IPS DF 6.9 (cell line): Measurements from ENCODE around the gene IRF2.

Experiments used
- DNase-seq: peaks from one replicate; pipeline ENCODE4 v3.0.0-alpha.2; 2013; ENCODE audit warnings: low read depth, low spot score
- H3K27ac ChIP-seq: one replicate; pipeline ENCODE4 v1.5.1; 2013; ENCODE audit warnings: low read length, control low read depth
- H3K27me3 ChIP-seq: 2 replicates; pipeline ENCODE4 v1.6.1; 2013; ENCODE audit warnings: mild to moderate bottlenecking, low read length; ENCODE audit not compliant: control insufficient read depth, insufficient read depth
- H3K36me3 ChIP-seq: 2 replicates; pipeline ENCODE4 v1.6.1; 2013; ENCODE audit warnings: low read length; ENCODE audit not compliant: control insufficient read depth, insufficient read depth
- H3K4me1 ChIP-seq: 2 replicates; pipeline ENCODE4 v1.6.1; 2013; ENCODE audit warnings: low read length; ENCODE audit not compliant: control insufficient read depth, insufficient read depth
- H3K4me3 ChIP-seq: 2 replicates; pipeline ENCODE4 v1.5.1; 2013; ENCODE audit warnings: mild to moderate bottlenecking, low read length
- H3K9me3 ChIP-seq: 2 replicates; pipeline ENCODE4 v1.6.1; 2013; ENCODE audit warnings: low read length, inconsistent platforms; ENCODE audit not compliant: control insufficient read depth, insufficient read depth
- WGBS: extraction: QIAGEN DNeasy Blood & Tissue Kit; methylation state at CpG from one replicate; pipeline ENCODE4 v1.1.7; 2013; ENCODE audit warnings: mixed read lengths, missing lambda C conversion rate; ENCODE audit not compliant: insufficient read length, insufficient coverage; 5-methylcytosine and 5-hydroxymethylcytosine counted together

IRF2 gene

GRCh38 chr4:184432127-184432922 is 42.0 kb downstream of the IRF2 start:
- Histone ChIP-seq H3K36me3 (no peaks in the 10 kb centered on the region), H3K4me3 (no peak overlapping the region), H3K4me1 (no peaks in the 10 kb centered on the region), H3K27me3 (no peaks in the 10 kb centered on the region), H3K27ac (no peak overlapping the region), H3K9me3 (no peaks in the 10 kb centered on the region)
- DNase-seq = no peak
- no CpG with 5 or more reads among the region's 16 CpGs for WGBS

DNA sequence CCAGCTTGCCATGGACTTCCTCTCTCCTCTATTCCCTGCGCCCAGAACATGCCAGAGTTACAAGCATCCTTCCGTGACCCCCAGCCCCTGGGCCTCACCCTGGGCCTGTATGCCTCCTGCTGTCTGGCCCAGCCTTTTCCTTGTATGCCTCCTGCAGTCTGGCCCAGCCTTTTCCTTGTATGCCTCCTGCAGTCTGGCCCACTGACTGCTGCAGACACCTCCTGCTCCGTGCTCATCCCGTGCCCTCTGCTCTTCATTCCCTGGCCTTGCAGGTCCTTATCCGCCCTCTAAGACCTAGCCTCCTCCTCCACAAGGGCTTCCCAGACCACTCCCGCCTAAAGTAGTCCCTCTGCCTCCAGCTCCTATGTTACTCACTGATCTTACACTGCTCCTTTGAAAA is 44.2 kb downstream of the IRF2 start:
- H3K4me1 ChIP-seq = no peaks in the 10 kb centered on the region
- H3K36me3 ChIP-seq = peaks cover 7% of the 10 kb centered on the region
- no peaks in the 10 kb centered on the region for H3K27me3 ChIP-seq
- no peaks in the 10 kb centered on the region for H3K9me3 ChIP-seq
- no peak for DNase-seq
- H3K27ac ChIP-seq = no peak overlapping the region
- H3K4me3 ChIP-seq = no peak overlapping the region
- no CpG with 5 or more reads among the region's 6 CpGs for WGBS

DNA sequence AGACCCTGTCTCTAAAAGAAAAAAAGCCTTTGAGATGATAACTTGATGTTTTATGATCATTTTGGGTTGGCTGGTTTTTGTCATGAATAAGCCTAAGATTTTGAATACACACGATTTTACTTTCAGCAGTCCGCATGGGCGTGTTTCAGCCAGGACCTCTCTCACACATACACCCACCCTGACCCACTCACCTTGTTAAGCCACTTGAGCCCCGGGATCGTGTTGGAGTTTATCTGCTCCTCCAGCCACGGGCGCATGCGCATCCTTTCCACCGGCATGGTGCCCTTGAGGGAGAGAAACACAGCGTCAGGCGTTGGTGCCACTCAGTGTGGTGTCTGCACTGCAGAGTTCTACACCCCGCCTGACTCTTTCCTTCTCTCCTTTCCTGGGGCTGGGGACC is 45.6 kb downstream of the IRF2 start:
- Histone ChIP-seq H3K36me3 (peaks cover 7% of the 10 kb centered on the region), H3K4me3 (no peak overlapping the region), H3K27ac (no peak overlapping the region), H3K9me3 (no peaks in the 10 kb centered on the region), H3K27me3 (no peaks in the 10 kb centered on the region), H3K4me1 (no peaks in the 10 kb centered on the region)
- no peak for DNase-seq
- no CpG with 5 or more reads among the region's 12 CpGs for WGBS

- no peaks in the 10 kb centered on the region for H3K4me1 ChIP-seq
- peaks cover 10% of the 10 kb centered on the region for H3K36me3 ChIP-seq
- no peak overlapping the region for H3K4me3 ChIP-seq
- no peaks in the 10 kb centered on the region for H3K9me3 ChIP-seq
- DNase-seq = no peak
- H3K27me3 ChIP-seq = no peaks in the 10 kb centered on the region
- no peak overlapping the region for H3K27ac ChIP-seq
- WGBS = no CpG with 5 or more reads among the region's 1 CpG
Measured at GRCh38 chr4:184427687-184428086, 46.7 kb downstream of the IRF2 start.

DNA sequence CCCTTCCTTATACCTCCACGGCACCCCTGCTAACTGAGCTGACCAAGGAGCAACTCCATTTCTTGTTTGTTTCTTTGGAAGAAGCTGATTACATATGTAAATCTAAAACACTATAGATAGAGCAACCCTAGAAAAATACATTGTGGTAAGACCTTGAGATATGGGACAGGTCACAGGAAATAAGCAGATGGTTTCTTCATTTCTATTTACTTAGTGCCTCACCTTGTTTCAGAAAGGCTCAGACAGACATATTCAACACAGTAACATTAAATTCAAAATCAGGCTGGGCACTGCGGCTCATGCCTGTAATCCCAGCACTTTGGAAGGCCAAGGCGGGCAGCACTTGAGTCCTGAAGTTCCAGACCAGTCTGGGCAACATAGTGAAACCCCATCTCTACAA is 47.3 kb downstream of the IRF2 start:
- no CpG with 5 or more reads among the region's 3 CpGs for WGBS
- DNase-seq = no peak

GRCh38 chr4:184424993-184425758 is 49.2 kb downstream of the IRF2 start:
- no peaks in the 10 kb centered on the region for H3K27me3 ChIP-seq
- H3K4me1 ChIP-seq = no peaks in the 10 kb centered on the region
- H3K9me3 ChIP-seq = no peaks in the 10 kb centered on the region
- H3K4me3 ChIP-seq = no peak overlapping the region
- no peak for DNase-seq
- H3K36me3 ChIP-seq = peaks cover 10% of the 10 kb centered on the region
- H3K27ac ChIP-seq = no peak overlapping the region
- no CpG with 5 or more reads among the region's 17 CpGs for WGBS

More for the DNA sequence above, 47.3 kb downstream of the IRF2 start:
- Histone ChIP-seq H3K4me1 (no peaks in the 10 kb centered on the region), H3K36me3 (peaks cover 10% of the 10 kb centered on the region), H3K4me3 (no peak overlapping the region), H3K9me3 (no peaks in the 10 kb centered on the region), H3K27me3 (no peaks in the 10 kb centered on the region), H3K27ac (no peak overlapping the region)

DNA sequence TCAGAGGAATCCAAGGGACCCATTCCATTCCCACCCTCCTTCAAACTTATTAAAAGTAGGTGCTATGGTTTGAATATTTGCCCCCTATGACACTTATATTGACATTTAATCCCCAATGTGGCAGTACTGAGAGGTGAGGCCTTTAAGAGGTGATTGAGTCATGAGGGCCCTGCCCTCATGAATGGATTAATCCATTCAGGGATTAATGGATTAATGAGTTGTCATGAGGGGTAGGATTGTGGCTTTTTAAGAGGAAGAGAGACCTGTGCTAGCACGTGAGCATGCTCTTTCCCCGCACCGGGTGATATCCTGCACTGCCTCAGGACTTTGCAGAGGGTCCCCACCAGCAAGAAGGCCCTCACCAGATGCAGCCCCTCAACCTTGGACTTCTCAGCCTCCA is 50.1 kb downstream of the IRF2 start:
- H3K36me3 ChIP-seq = peaks cover 10% of the 10 kb centered on the region
- no peaks in the 10 kb centered on the region for H3K4me1 ChIP-seq
- H3K4me3 ChIP-seq = no peak overlapping the region
- no peak for DNase-seq
- H3K27me3 ChIP-seq = no peaks in the 10 kb centered on the region
- no peak overlapping the region for H3K27ac ChIP-seq
- no CpG with 5 or more reads among the region's 3 CpGs for WGBS
- H3K9me3 ChIP-seq = no peaks in the 10 kb centered on the region

DNA sequence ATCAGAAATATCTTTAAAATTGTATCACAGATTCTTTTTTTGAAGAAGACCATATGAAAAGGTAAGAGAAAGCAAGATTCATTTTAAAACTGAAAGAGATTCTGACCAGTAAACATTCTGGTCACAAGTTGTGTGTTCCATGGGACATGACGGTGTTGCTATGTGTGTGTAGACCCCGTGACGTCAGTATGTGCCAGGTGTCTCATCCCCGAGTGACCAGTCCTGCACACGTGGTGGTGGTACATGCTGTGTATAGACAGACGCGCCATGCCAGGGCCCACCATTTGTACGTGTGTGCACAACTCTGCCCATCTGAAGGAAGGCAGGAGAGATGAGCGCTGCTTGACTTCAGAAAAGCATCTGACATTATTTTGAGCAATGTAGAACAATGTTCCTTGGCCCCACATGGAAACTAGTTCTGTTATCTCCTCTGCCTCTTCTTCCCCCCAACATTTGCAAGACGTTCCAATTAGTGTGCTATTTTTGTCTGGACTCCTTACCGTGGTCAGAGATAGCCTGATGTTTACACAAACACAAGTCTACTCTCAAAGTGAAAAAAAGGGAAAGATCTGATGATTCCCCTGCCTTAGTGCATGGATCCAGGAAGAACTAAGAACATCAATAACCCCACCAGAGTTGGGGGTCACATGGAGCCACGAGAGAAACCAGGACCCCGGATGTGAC is 51.2 kb downstream of the IRF2 start:
- DNase-seq = no peak
- no peak overlapping the region for H3K27ac ChIP-seq
- no peaks in the 10 kb centered on the region for H3K9me3 ChIP-seq
- no peaks in the 10 kb centered on the region for H3K4me1 ChIP-seq
- H3K36me3 ChIP-seq = peaks cover 10% of the 10 kb centered on the region
- no peak overlapping the region for H3K4me3 ChIP-seq
- no peaks in the 10 kb centered on the region for H3K27me3 ChIP-seq
- no CpG with 5 or more reads among the region's 13 CpGs for WGBS

DNA sequence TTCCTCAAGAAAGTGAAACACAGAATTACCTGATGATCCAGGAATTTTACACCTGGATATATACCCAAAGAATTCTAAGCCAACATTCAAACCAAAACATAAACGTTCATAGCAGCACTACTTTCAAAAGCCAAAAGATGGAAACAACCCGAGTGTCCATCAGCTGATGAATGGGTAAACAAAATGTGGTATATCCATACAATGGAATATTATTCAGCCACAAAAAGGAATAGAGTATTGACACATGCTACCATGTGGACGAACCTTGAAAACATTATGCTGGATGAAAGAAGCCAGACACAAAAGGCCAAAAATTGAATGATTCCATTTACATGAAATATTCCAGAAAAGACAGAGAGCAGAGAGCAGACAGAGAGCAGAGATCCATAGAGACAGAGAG is 52.0 kb downstream of the IRF2 start:
- no peak for DNase-seq
- Histone ChIP-seq H3K9me3 (no peaks in the 10 kb centered on the region), H3K27ac (no peak overlapping the region), H3K27me3 (no peaks in the 10 kb centered on the region), H3K36me3 (peaks cover 10% of the 10 kb centered on the region), H3K4me1 (no peaks in the 10 kb centered on the region), H3K4me3 (no peak overlapping the region)
- WGBS = no CpG with 5 or more reads among the region's 3 CpGs

GRCh38 chr4:184421533-184422155 is 52.7 kb downstream of the IRF2 start:
- no peak overlapping the region for H3K27ac ChIP-seq
- no peak for DNase-seq
- H3K36me3 ChIP-seq = peaks cover 10% of the 10 kb centered on the region
- H3K9me3 ChIP-seq = no peaks in the 10 kb centered on the region
- H3K4me1 ChIP-seq = no peaks in the 10 kb centered on the region
- no peak overlapping the region for H3K4me3 ChIP-seq
- no CpG with 5 or more reads among the region's 11 CpGs for WGBS
- H3K27me3 ChIP-seq = no peaks in the 10 kb centered on the region
